GM12891 (cell line): Measurements from ENCODE around the gene LARP4B.
A peak's percentile ranks its signal among the peaks of the same experiment; 100 is the strongest.
"Not testable (repeated sequence)": the region's sequence is repeated elsewhere in the genome, so short reads cannot be mapped to it uniquely, and the experiment has no call there.

Experiments used
- DNase-seq: peaks from one replicate; pipeline ENCODE4 v3.0.0; 2011; ENCODE audit warnings: low spot score; ENCODE audit not compliant: insufficient read length
- FAIRE-seq: peaks from 2 replicates; lab custom pipeline; 2011; peaks lifted over from hg19 to GRCh38; lab: Jason Lieb, UNC
- PAX5 ChIP-seq: IDR thresholded peaks from 2 replicates; pipeline ENCODE4 v1.6.1; 2011; ENCODE audit warnings: low read length, moderate library complexity, mild to moderate bottlenecking; ENCODE audit not compliant: insufficient read depth, severe bottlenecking
- POLR2A ChIP-seq: IDR thresholded peaks from 2 replicates; pipeline ENCODE4 v1.6.1; 2011; ENCODE audit warnings: low read depth, low read length, control low read depth
- POLR2AphosphoS5 ChIP-seq: IDR thresholded peaks from 2 replicates; pipeline ENCODE4 v1.6.1; 2011; ENCODE audit warnings: low read depth, low read length, control low read depth
- POU2F2 ChIP-seq: IDR thresholded peaks from 2 replicates; pipeline ENCODE4 v1.6.1; 2011; ENCODE audit warnings: low read depth, mild to moderate bottlenecking, control low read depth, low read length, moderate library complexity
- SPI1 ChIP-seq: IDR thresholded peaks from 2 replicates; pipeline ENCODE4 v1.6.1; 2011; ENCODE audit warnings: low read depth, low read length, control low read depth
- TAF1 ChIP-seq: IDR thresholded peaks from 2 replicates; pipeline ENCODE4 v1.6.1; 2011; ENCODE audit warnings: low read depth, low read length, control low read depth

Gene LARP4B

GRCh38 chr10:772227-772637, 159.3 kb downstream of the LARP4B start:
- DNase-seq: no peak
- no peak for FAIRE-seq
- no peak for TF ChIP-seq PAX5
- no peak for TF ChIP-seq TAF1
- TF ChIP-seq POU2F2: no peak
- TF ChIP-seq POLR2AphosphoS5: no peak

- TF ChIP-seq POLR2AphosphoS5 (no peak), PAX5 (no peak), SPI1 (no peak), TAF1 (no peak), POLR2A (no peak), POU2F2 (no peak)
- no peak for DNase-seq
- FAIRE-seq: no peak
These were observed 159.9 kb downstream of the LARP4B start for GRCh38 chr10:771647-772046.

- FAIRE-seq (no peak), DNase-seq (no peak)
- no peak for TF ChIP-seq SPI1
- TF ChIP-seq PAX5: no peak
- TF ChIP-seq POU2F2: no peak
- no peak for TF ChIP-seq POLR2AphosphoS5
These were observed 160.5 kb downstream of the LARP4B start for GRCh38 chr10:770975-771374.

- FAIRE-seq, DNase-seq: not testable (repeated sequence)
These were observed 161.3 kb downstream of the LARP4B start for GRCh38 chr10:770048-770712.

- DNase-seq (no peak), FAIRE-seq (no peak)
- TF ChIP-seq POLR2AphosphoS5: no peak
- TF ChIP-seq PAX5: no peak
- TF ChIP-seq TAF1: no peak
- no peak for TF ChIP-seq POLR2A
- TF ChIP-seq POU2F2: no peak
- TF ChIP-seq SPI1: no peak
These were observed 163.7 kb downstream of the LARP4B start for GRCh38 chr10:767794-768193.

- no peak for TF ChIP-seq PAX5
- TF ChIP-seq POU2F2: no peak
- no peak for TF ChIP-seq POLR2AphosphoS5
- no peak for TF ChIP-seq TAF1
- TF ChIP-seq SPI1: no peak
- TF ChIP-seq POLR2A: no peak
- FAIRE-seq (no peak), DNase-seq (no peak)
These were observed 164.3 kb downstream of the LARP4B start for GRCh38 chr10:767211-767610.

GRCh38 chr10:761376-761775, 170.1 kb downstream of the LARP4B start:
- FAIRE-seq (no peak), DNase-seq (no peak)
- no peak for TF ChIP-seq POU2F2
- no peak for TF ChIP-seq POLR2AphosphoS5
- peak; percentile 46; the same call in 1 of the 2 replicates for TF ChIP-seq SPI1
- no peak for TF ChIP-seq POLR2A
- no peak for TF ChIP-seq TAF1
- no peak for TF ChIP-seq PAX5

GRCh38 chr10:760622-761021, 170.9 kb downstream of the LARP4B start:
- FAIRE-seq (no peak), DNase-seq (no peak)
- TF ChIP-seq POU2F2: no peak
- TF ChIP-seq TAF1: no peak
- no peak for TF ChIP-seq POLR2AphosphoS5
- no peak for TF ChIP-seq SPI1
- TF ChIP-seq POLR2A: no peak
- no peak for TF ChIP-seq PAX5

- TF ChIP-seq POLR2A (no peak), TAF1 (no peak), POU2F2 (no peak), PAX5 (no peak), SPI1 (no peak), POLR2AphosphoS5 (no peak)
- DNase-seq: no peak
- no peak for FAIRE-seq
These were observed 171.5 kb downstream of the LARP4B start for GRCh38 chr10:759898-760477.
